ENCODE data around the gene PLOD1.

DNA sequence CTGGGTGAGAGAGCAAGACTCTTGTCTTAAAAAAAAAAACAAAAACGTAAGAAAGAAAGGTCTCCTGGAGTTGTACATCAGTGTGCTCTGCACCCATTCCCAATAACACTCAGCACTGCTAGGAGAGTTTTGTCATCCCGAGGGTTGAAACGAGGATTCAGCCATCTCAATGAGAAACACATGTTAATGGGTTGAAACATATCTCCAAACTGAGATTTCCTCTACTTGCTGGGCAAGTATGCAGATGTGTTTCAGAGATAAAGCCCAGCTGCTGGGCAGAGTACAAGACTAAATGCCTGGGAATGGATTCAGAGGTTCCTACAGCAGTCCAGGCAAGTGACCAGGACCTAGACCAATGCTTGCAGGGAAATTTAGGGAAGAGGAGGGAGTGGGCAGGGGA is 43.1 kb downstream of the PLOD1 start:
- TF ChIP-seq, protein P1, sequence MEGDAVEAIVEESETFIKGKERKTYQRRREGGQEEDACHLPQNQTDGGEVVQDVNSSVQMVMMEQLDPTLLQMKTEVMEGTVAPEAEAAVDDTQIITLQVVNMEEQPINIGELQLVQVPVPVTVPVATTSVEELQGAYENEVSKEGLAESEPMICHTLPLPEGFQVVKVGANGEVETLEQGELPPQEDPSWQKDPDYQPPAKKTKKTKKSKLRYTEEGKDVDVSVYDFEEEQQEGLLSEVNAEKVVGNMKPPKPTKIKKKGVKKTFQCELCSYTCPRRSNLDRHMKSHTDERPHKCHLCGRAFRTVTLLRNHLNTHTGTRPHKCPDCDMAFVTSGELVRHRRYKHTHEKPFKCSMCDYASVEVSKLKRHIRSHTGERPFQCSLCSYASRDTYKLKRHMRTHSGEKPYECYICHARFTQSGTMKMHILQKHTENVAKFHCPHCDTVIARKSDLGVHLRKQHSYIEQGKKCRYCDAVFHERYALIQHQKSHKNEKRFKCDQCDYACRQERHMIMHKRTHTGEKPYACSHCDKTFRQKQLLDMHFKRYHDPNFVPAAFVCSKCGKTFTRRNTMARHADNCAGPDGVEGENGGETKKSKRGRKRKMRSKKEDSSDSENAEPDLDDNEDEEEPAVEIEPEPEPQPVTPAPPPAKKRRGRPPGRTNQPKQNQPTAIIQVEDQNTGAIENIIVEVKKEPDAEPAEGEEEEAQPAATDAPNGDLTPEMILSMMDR (CRISPR knock-in tag; IDR thresholded peaks at IDR 0.05) = no peak
- TF ChIP-seq CENPT (CRISPR knock-in tag; IDR thresholded peaks at IDR 0.05; ENCODE audit: low read depth) (no peak), MIXL1 (CRISPR knock-in tag; IDR thresholded peaks at IDR 0.05) (no peak), BORCS8-MEF2B (CRISPR knock-in tag; IDR thresholded peaks at IDR 0.05) (no peak), CC2D1A (CRISPR knock-in tag; IDR thresholded peaks at IDR 0.05) (no peak), SIN3A (IDR thresholded peaks at IDR 0.05; ENCODE audit: borderline replicate concordance, low read depth, low read length) (no peak)
